Activated CD4-positive, alpha-beta T cell treated with anti-CD3 and anti-CD28 coated beads, Interleukin-2, amount 10 ng/mL, durations not matched to agents 7 days and 5 days (primary cell): ENCODE data around the gene HIF1A. TPM values are rescaled to one million over a fixed set of nuclear protein-coding genes. Genes with fewer than 3 reads are reported as not detected.

Experiments
- CTCF ChIA-PET: fragments of 350-600 bp; sonication (Branson Sonifier 250); formaldehyde crosslinking; loops from one replicate; lab custom pipeline; 2021; ENCODE audit warnings: antibody characterized with exemption; lab: Charles Lee
- POLR2A ChIA-PET: fragments of 350-600 bp; sonication (Branson Sonifier 250); formaldehyde crosslinking; loops from one replicate; lab custom pipeline; 2021; ENCODE audit warnings: antibody characterized with exemption; lab: Charles Lee
- DNase-seq: peaks from one replicate; pipeline ENCODE4 v3.0.0-alpha.2; 2020
- H3K27ac Mint-ChIP-seq: one replicate; pipeline ENCODE4 v1.8.0; 2021; ENCODE audit warnings: mild to moderate bottlenecking, moderate library complexity, mixed read lengths
- H3K27me3 Mint-ChIP-seq: one replicate; pipeline ENCODE4 v1.8.0; 2021; ENCODE audit warnings: mixed read lengths
- H3K36me3 Mint-ChIP-seq: one replicate; pipeline ENCODE4 v1.8.0; 2021; ENCODE audit warnings: low read depth, mixed read lengths
- H3K4me1 Mint-ChIP-seq: one replicate; pipeline ENCODE4 v1.8.0; 2021; ENCODE audit warnings: mixed read lengths
- H3K4me3 Mint-ChIP-seq: one replicate; pipeline ENCODE4 v1.8.0; 2021; ENCODE audit warnings: mild to moderate bottlenecking, moderate library complexity, mixed read lengths
- H3K9me3 Mint-ChIP-seq: one replicate; pipeline ENCODE4 v1.8.0; 2021; ENCODE audit warnings: mixed read lengths
- total RNA-seq, 2 experiments: library from RNA; stranded (reverse); gene quantifications; one replicate each; pipeline ENCODE4 v1.2.3, GENCODE V29; 2021

HIF1A gene
- total RNA-seq, 2 experiments from 2014 or later = 97.0 to 116 TPM

DNA sequence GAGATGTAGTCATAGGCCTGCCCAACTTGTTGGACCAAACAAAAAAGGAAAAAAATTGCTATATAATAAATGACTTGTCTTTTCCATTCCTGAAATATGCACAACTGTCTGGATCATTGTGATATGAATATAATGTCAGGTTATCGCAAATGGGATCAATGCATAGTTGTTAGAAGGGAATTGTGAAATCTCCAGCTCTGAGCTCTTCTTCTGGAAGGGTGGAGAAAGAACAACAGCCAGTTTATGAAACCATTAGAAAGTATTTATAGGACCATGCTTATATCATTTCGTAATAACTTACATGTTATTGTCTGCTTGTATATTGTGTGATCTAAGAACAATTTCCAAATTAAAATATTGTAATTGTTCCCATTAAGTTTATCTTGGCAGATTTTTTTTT lies 35.7 kb upstream of the HIF1A start:
- ChIA-PET CTCF (interaction anchor here (1.7 kb wide), 1 partner anchor 11 kb away, joined by 9 read pairs; no protein-coding TSS in a partner anchor), POLR2A (no interaction called here)
- no peak for DNase-seq
- H3K4me3 Mint-ChIP-seq = no peak overlapping the region
- H3K4me1 Mint-ChIP-seq = peaks cover 86% of the 10 kb centered on the region
- no peaks in the 10 kb centered on the region for H3K27me3 Mint-ChIP-seq
- H3K9me3 Mint-ChIP-seq = peaks cover 5% of the 10 kb centered on the region
- H3K36me3 Mint-ChIP-seq = peaks cover 29% of the 10 kb centered on the region
- H3K27ac Mint-ChIP-seq = peak overlapping the region; percentile 94

DNA sequence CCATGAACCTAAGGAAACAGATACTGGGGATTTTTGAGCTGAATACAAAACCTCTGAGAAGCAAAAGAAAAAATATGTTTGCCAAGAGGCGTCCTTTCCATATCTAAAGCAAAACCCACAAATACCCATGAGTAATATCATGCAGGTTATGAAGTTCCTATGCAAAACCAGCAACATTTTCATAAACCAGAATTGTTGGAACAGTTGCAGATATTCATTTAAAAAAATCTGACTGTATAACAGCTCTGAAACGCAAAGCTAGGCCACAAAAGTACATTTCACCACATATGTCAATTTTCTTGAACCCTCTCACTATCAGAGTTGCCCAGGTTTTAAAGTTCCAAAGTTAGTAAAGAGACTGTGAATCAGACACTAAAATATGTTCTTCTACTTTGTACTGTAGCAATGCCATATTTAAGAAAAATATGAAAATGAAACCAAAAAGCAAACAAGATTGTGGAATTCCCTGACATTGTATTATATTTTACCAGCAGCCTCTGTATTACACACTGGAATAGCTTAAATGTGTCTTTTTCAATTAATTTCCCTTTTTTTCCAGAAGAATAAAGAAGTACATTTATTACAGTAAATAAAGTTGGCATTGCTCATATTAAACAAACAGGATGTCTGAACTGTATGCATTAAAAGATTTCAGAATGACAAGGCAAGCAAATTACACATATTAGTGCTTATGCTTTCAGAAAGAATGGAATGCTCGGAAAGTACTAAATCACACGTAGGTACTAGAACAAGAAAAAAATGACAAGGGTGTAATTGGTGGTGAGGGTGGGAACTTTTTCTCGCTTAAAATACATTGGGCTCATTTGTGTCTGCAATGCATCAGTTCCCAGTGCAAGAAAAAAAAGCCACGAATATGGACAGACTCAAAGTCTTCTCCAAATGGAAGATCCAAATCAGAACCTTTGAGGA lies 33.6 kb upstream of the HIF1A start:
- peak overlapping the region; percentile 65 for H3K4me3 Mint-ChIP-seq
- no peak for DNase-seq
- H3K36me3 Mint-ChIP-seq = peaks cover 31% of the 10 kb centered on the region
- H3K9me3 Mint-ChIP-seq = peaks cover 6% of the 10 kb centered on the region
- peak overlapping the region; percentile 94 for H3K27ac Mint-ChIP-seq
- ChIA-PET POLR2A (interaction anchor here (0.6 kb wide), 2 partner anchors 116 to 392 kb away, joined by 3 read pairs; no protein-coding TSS in a partner anchor), CTCF (interaction anchor here (1.0 to 1.8 kb wide), 5 partner anchors 8 to 148 kb away, joined by 3 to 4 read pairs (median 3); no protein-coding TSS in a partner anchor)
- H3K4me1 Mint-ChIP-seq = peaks cover 79% of the 10 kb centered on the region
- no peaks in the 10 kb centered on the region for H3K27me3 Mint-ChIP-seq

DNA sequence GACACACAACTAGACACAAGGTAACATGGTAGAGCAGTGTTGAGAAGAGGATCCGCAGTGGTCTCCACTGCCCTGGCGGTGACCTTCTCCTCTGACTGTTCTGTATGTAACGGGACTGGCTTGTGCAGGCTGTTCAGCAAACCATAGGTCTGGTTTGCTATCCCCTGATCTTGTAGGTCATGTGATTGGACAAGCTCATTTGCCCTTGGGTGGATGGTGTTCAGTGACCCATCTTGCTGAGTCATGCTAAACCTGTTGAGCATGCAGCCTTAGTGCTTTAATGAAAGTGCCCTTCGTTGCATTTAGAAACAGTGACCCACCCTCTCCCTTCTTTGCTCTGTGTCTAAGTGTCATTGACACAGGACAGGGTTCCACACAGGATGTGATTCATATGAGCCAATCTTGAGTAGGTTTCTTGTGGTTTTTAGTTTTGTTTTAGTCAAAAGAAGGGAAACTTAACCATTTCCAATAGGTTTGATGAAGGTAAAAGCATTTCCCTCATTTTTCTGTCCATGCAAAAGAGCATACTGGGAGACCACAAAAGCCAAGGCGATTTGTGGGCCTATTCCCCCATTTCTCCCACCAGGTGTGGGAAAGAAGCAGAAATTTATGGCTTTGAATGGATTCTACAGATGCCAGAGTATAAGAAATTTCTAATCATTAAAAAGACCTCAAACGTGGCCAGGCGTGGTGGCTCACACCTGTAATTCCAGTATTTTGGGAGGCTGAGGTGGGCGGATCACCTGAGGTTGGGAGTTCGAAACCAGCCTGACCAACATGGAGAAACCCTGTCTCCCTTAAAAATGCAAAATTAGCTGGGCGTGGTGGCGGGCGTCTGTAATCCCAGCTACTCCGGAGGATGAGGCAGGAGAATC lies 32.6 kb upstream of the HIF1A start:
- Mint-ChIP-seq H3K4me1 (peaks cover 69% of the 10 kb centered on the region), H3K27ac (peak overlapping the region; percentile 94), H3K9me3 (peaks cover 6% of the 10 kb centered on the region), H3K27me3 (no peaks in the 10 kb centered on the region), H3K4me3 (peak overlapping the region; percentile 65), H3K36me3 (peaks cover 21% of the 10 kb centered on the region)
- peak; percentile 76 for DNase-seq
- ChIA-PET POLR2A (interaction anchor here (0.6 to 0.8 kb wide), 2 partner anchors 65 to 185 kb away, joined by 3 to 7 read pairs; no protein-coding TSS in a partner anchor), CTCF (interaction anchor here (0.8 to 1.6 kb wide), 5 partner anchors 21 to 149 kb away, joined by 3 to 5 read pairs (median 3); no protein-coding TSS in a partner anchor)

GRCh38 chr14:61663312-61663979 lies 31.9 kb upstream of the HIF1A start:
- H3K36me3 Mint-ChIP-seq = peaks cover 20% of the 10 kb centered on the region
- peaks cover 67% of the 10 kb centered on the region for H3K4me1 Mint-ChIP-seq
- H3K27me3 Mint-ChIP-seq = no peaks in the 10 kb centered on the region
- DNase-seq = no peak
- peak overlapping the region; percentile 65 for H3K4me3 Mint-ChIP-seq
- H3K9me3 Mint-ChIP-seq = peaks cover 6% of the 10 kb centered on the region
- CTCF ChIA-PET = interaction anchor here (0.6 to 0.9 kb wide), 5 partner anchors 19 to 183 kb away, joined by 3 to 5 read pairs (median 4); no protein-coding TSS in a partner anchor
- POLR2A ChIA-PET = interaction anchor here (0.8 kb wide), 1 partner anchor 186 kb away, joined by 3 read pairs; no protein-coding TSS in a partner anchor
- peak overlapping the region; percentile 94 for H3K27ac Mint-ChIP-seq

DNA sequence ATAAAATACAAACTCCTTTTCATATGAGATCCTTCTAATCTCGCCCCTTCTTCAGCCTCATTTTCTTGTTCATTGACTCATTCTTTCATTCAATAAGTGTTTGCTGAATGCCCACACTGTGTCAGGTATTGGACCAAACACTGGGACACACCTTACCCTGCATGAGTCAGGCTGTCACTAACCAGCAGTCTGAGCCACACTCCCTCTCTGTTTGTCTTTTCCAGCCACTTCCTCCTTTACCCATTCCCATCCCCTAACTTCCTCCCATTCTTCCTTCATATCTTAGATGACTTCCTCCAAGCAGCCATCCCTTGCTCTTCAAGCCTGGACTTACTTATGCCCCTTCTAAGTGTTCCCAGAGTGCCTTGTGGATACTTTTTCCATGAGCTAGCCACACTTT lies 27.0 kb upstream of the HIF1A start:
- peaks cover 3% of the 10 kb centered on the region for H3K36me3 Mint-ChIP-seq
- POLR2A ChIA-PET = interaction anchor here (1.1 kb wide), 1 partner anchor 70 kb away, joined by 3 read pairs; no protein-coding TSS in a partner anchor
- H3K4me3 Mint-ChIP-seq = no peak overlapping the region
- H3K4me1 Mint-ChIP-seq = peaks cover 26% of the 10 kb centered on the region
- H3K27ac Mint-ChIP-seq = no peak overlapping the region
- no peaks in the 10 kb centered on the region for H3K27me3 Mint-ChIP-seq
- CTCF ChIA-PET = interaction anchor here (0.6 to 1.4 kb wide), 4 partner anchors 12 to 281 kb away, joined by 3 to 5 read pairs (median 3); no protein-coding TSS in a partner anchor
- H3K9me3 Mint-ChIP-seq = peaks cover 3% of the 10 kb centered on the region
- no peak for DNase-seq

DNA sequence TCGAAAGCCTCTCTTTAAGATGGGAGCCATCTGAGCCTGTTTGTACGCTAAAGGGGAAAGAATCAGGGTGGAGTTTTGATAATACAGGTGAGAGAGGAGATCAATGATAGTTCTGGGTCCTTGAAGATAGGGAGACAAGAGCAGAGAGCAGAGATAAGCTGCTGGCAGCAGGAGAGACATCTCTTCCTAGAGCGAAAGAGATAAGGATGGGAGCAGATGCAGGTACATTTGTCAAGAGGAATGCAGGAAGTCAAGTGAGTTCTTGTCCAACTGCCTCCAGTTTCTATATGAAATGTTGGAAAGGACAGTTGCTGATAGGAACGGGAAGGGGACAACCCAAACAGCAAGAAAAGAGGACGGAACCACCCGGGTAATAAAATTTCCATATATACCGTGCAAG lies 24.7 kb upstream of the HIF1A start:
- peaks cover under 1% of the 10 kb centered on the region for H3K9me3 Mint-ChIP-seq
- no peak overlapping the region for H3K4me3 Mint-ChIP-seq
- no peaks in the 10 kb centered on the region for H3K27me3 Mint-ChIP-seq
- POLR2A ChIA-PET = interaction anchor here (0.6 kb wide), 1 partner anchor 30 kb away, joined by 4 read pairs; no protein-coding TSS in a partner anchor
- CTCF ChIA-PET = interaction anchor here (0.7 to 1.2 kb wide), 3 partner anchors 9 to 269 kb away, joined by 3 to 7 read pairs (median 4); no protein-coding TSS in a partner anchor
- peaks cover 3% of the 10 kb centered on the region for H3K36me3 Mint-ChIP-seq
- H3K4me1 Mint-ChIP-seq = peaks cover 15% of the 10 kb centered on the region
- no peak for DNase-seq
- H3K27ac Mint-ChIP-seq = no peak overlapping the region

DNA sequence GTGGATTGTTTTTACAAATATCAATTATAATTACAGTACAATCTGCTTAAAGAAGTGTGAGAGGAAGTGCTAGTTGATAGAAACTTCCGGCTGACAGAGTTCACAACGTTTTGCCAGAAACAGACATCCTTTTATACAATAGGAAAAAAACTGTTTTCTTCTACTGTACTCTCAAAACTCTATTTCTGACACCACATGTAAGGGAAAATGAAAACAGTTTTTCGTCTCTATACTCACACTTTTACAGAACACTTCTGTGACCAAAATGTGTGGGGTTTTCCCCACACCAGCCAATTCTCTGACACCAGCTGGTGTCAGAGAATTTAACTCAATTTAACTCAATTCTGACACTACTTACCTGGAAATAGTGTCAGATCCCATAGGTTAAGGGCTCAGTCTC lies 24.2 kb upstream of the HIF1A start:
- Mint-ChIP-seq H3K9me3 (peaks cover 3% of the 10 kb centered on the region), H3K4me3 (no peak overlapping the region), H3K36me3 (no peaks in the 10 kb centered on the region), H3K27ac (no peak overlapping the region), H3K27me3 (no peaks in the 10 kb centered on the region), H3K4me1 (peaks cover 11% of the 10 kb centered on the region)
- peak; percentile 52 for DNase-seq
- ChIA-PET CTCF (interaction anchor here (0.7 to 1.2 kb wide), 2 partner anchors 84 to 270 kb away, joined by 3 to 7 read pairs; no protein-coding TSS in a partner anchor), POLR2A (interaction anchor here (0.6 kb wide), 1 partner anchor 30 kb away, joined by 4 read pairs; no protein-coding TSS in a partner anchor)

DNA sequence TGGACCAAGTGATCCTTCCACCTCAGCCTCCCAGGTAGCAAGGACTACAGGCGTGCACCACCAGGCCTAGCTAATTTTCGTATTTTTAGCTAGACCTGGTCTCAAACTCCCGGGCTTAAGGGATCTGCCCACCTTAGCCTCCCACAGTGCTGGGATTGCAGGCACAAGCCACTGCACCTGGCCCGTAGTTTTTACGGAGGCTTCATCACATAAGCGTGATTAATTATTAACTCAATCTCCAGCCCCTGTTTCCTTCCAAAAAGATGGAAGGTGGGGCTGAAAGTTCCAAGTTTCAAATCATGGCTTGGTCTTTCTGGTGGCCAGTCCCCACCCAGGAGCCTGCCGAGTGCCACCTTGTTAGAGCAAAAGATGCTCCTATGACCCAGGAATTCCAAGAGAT lies 22.5 kb upstream of the HIF1A start:
- ChIA-PET POLR2A (no interaction called here), CTCF (interaction anchor here (1.2 kb wide), 1 partner anchor 95 kb away, joined by 3 read pairs; no protein-coding TSS in a partner anchor)
- Mint-ChIP-seq H3K36me3 (no peaks in the 10 kb centered on the region), H3K27ac (no peak overlapping the region), H3K9me3 (peaks cover 3% of the 10 kb centered on the region), H3K4me3 (no peak overlapping the region), H3K27me3 (no peaks in the 10 kb centered on the region), H3K4me1 (peaks cover 9% of the 10 kb centered on the region)
- no peak for DNase-seq

- no peak overlapping the region for H3K4me3 Mint-ChIP-seq
- H3K4me1 Mint-ChIP-seq = peaks cover 9% of the 10 kb centered on the region
- no peak for DNase-seq
- peaks cover 3% of the 10 kb centered on the region for H3K9me3 Mint-ChIP-seq
- POLR2A ChIA-PET = no interaction called here
- no peak overlapping the region for H3K27ac Mint-ChIP-seq
- no peaks in the 10 kb centered on the region for H3K36me3 Mint-ChIP-seq
- H3K27me3 Mint-ChIP-seq = no peaks in the 10 kb centered on the region
- CTCF ChIA-PET = interaction anchor here (0.7 to 1.2 kb wide), 2 partner anchors 40 to 96 kb away, joined by 3 to 4 read pairs; no protein-coding TSS in a partner anchor
Measured at GRCh38 chr14:61673305-61673704, 22.0 kb upstream of the HIF1A start.

DNA sequence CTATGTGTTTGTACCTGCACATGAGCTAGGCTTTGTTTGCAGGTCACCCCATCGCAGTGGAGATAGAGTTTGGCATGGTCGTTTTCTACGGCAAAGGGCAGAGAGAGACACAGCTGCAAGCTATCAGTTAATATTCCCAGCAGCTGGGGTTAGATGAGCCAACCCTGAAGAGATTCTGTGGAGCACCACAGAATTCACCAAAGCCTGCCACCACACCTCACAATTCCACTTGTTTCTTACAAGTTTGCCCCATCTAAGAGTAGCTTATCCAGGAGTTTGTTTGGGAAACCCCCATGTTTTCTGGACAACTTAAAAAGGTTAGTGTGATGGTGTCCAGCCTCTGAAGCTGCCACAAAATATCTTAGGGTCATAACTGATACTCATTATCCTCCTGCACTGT lies 20.0 kb upstream of the HIF1A start:
- no peak overlapping the region for H3K27ac Mint-ChIP-seq
- H3K27me3 Mint-ChIP-seq = no peaks in the 10 kb centered on the region
- no peak for DNase-seq
- POLR2A ChIA-PET = no interaction called here
- peaks cover 3% of the 10 kb centered on the region for H3K9me3 Mint-ChIP-seq
- no peak overlapping the region for H3K4me3 Mint-ChIP-seq
- CTCF ChIA-PET = interaction anchor here (0.7 to 1.7 kb wide), 3 partner anchors 19 to 173 kb away, joined by 3 to 5 read pairs (median 4); partner anchors contain the start of gene HIF1A
- H3K4me1 Mint-ChIP-seq = peaks cover 9% of the 10 kb centered on the region
- no peaks in the 10 kb centered on the region for H3K36me3 Mint-ChIP-seq

- H3K27ac Mint-ChIP-seq = no peak overlapping the region
- no peak overlapping the region for H3K4me3 Mint-ChIP-seq
- DNase-seq = no peak
- peaks cover 3% of the 10 kb centered on the region for H3K9me3 Mint-ChIP-seq
- ChIA-PET CTCF (no interaction called here), POLR2A (no interaction called here)
- peaks cover 9% of the 10 kb centered on the region for H3K4me1 Mint-ChIP-seq
- no peaks in the 10 kb centered on the region for H3K27me3 Mint-ChIP-seq
- H3K36me3 Mint-ChIP-seq = no peaks in the 10 kb centered on the region
Measured at GRCh38 chr14:61677479-61677878, 17.8 kb upstream of the HIF1A start.
